Epithelial cell of prostate (primary cell): Measurements from ENCODE around the gene RACK1.
A peak's percentile ranks its signal among the peaks of the same experiment; 100 is the strongest.

Source experiments
- DNase-seq: peaks from one replicate; pipeline ENCODE4 v3.0.0-alpha.2; 2011; ENCODE audit warnings: low read depth, low spot score
- H3K27ac ChIP-seq: fragments of 450-650 bp; 2 replicates; pipeline ENCODE4 v1.5.1; 2017; ENCODE audit warnings: mild to moderate bottlenecking

The RACK1 gene

GRCh38 chr5:181259974-181260719 is 16.4 kb upstream of the RACK1 start:
- DNase-seq, result no peak
- peak overlapping the region; percentile 88 for H3K27ac ChIP-seq

DNA sequence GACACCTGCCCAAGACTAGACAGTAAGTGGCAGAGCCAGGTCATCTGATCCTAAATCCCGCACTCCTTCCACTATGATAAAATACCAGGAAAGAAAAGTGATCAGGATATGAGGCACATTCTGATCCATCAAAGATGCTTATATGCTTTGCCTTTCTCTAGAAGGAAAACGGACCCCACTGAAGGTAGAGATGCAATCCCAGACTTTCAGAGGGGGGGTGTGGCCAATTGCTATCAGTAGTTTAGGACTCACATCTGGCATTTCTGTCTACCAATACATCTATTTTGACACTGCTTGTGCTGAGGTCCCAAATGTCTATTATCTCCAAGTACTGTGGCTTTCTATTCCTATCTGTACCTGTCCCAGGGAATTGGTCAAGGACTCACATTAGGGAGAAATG is 15.6 kb upstream of the RACK1 start:
- peak overlapping the region; percentile 88 for H3K27ac ChIP-seq
- no peak for DNase-seq

GRCh38 chr5:181258576-181258975 is 14.9 kb upstream of the RACK1 start:
- no peak overlapping the region for H3K27ac ChIP-seq
- DNase-seq, result no peak

DNA sequence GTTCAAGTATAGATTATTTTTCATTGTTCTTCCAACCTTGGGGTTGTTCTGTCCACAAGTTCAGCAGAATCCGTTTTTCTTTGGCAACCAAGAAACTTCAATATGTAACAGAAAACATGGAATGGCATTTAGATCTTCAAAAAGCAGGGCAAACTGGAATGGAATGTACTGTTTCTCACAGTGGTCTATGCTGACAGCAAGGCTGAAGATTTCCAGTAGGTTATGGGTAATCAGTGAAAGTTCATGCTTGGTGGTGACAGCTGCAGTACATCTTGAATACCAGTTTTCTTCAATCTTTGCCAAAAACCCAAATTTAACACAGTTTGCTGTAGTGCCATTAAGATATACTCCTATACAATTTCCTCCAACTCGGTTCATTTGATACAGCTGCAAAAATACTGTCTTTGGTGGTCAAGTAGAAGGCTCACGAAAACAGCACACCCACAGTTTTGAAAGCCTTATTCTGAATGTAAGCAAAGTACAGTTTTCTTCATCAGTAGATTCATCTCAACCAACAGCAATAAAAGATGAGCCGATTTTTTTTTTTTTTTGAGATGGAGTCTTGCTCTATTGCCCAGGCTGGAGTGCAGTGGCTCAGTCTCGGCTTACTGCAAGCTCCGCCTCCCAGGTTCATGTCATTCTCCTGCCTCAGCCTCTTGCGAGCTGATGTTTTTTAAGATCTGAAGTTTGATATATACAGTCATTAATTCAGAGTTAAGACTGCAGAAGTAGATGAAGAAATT is 12.3 kb upstream of the RACK1 start:
- DNase-seq, result no peak
- no peak overlapping the region for H3K27ac ChIP-seq

DNA sequence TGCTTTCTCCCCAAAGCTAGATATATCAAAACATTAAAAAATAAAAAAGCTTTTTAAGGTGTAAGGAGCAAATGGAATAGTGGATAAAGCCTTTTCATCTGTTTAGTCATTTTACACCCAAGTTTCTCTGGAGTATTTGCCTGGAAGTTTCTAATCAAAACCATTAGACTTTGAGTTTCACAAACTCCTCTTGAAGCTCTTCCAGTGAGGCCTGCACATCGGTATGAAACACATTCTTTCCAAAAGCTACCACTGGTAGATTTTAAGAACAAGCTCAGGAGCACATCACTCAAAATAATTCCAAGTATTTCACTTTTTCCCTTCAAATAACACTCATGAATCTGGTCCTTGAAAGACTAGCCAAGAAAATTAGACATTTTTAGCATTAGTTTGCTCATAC is 11.6 kb upstream of the RACK1 start:
- no peak for DNase-seq
- no peak overlapping the region for H3K27ac ChIP-seq

DNA sequence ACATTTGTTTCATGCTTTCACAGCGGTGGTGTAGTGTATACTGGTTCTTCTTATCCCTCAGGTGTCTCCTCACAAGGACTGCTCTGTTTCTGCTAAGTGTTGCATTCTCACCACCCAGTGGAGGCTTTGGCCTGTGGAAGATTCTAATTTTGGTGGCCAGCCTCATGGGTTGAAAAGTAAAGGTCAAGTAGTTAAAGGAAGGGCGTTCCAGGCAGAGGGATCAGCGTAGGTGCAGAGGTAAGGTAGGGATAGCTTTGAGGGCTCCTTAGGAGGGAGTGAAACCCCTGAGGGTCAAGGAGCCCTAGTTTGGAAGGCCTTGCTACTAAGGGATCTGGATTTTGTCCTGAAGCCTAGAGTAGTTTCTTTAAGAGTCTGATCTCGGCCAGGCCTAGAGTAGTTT is 4.6 kb upstream of the RACK1 start:
- peak overlapping the region; percentile 99 for H3K27ac ChIP-seq
- DNase-seq, result no peak

DNA sequence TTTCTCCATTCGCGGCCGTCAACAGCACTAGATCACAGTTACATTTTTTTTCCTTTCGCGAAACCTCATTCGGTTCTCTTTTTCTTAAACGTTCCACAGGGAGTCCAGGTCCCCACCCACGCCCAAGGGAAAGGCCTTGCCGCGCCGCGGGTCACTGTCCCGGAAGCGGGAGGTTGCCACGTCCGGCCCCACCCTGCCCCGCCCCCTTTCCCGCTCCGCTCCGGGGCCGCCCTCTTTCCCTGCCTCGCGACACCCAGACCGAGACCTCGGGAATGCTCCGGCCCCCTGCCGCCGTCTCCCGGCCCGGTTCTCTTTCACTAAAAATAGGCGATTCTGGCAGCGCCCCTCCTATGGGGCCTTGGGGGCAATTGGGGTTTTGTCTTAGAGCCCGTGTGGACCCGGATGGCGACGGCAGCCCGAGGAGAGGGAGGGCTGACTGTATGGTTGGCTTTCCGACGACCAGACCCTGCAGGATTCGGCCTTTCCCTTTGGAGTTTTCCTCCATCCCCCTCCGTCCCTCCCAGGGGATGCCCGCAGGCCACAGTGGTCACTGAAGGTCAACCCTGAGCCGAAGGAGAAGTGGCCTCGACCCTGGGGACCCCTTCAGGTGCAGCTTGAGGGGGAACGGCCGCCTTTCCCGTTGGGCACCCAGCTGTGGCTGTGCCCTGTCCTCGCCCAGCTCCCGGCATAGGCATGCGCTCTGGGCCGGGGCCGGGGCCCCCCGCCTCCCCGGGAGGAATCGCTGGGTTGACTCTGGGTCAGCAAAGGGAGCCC is 2.8 kb upstream of the RACK1 start:
- DNase-seq, result no peak
- peak overlapping the region; percentile 99 for H3K27ac ChIP-seq

DNA sequence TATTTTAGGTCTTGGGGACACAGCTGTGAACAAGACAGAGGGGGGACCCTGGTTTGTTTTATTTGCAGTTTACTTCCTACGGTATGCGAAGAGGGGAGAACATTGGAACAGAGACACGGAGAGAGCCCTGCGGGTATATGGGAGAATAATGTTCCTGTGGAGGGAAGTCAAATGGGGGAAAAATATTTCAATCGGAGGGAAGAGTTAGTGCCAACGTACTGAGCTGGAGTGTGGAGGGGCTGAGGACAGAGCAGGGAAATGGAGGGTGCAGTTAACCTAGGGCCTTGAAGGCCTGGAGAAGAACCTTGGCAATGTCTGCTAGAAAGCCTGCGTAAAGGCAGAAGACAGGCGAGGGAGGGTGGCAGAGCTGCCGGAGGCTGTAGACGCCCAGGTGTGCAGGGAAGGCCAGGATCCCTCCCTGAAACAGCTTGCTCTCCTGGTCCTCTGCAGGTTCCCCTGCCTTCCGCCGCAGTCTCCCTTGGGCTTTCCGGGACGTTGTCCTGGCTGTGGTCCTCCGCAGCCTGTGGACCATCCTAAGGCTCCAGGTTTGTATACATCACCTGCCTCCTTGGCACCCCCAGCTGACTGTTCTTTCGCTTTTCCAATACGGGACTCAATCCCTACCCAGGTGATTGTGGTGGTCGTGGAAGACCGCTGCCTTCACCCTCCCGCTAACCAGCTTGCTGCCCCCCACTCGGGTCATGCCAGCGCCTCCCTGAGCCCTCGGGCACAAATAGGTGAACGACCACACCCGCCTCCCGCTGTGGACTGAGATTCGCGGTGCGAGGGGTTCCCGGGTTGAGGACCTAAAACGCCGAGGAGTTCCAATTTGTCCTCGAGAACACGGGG is 1.9 kb upstream of the RACK1 start:
- peak overlapping the region; percentile 99 for H3K27ac ChIP-seq
- DNase-seq, result no peak

DNA sequence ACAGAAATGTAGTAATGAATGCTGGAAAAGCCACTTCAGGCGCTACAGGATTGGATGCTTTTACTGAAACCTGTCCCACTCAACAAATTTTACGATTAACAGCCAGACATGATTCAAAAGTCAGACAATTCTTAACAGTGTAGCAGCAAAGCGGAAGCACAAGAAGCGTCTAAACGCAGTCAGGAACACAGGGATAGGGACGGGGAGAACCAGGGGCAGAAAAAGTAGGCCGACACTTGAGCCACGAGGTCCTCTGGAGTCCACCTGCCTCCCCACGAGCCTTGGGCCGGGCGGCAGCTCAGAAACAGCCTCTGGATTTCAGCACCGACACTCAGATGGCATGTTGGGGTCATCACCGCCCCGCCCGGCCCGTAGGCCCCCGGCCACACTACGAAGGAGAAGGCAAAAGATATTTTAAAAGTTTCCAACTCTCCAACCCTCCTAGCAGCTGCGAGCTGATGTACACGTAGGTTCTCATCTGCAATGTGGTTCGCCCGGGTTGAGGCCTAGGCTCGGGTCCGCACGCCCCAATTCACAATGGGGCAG is 615 bp downstream of the RACK1 start:
- no peak for DNase-seq
- peak overlapping the region; percentile 99 for H3K27ac ChIP-seq

GRCh38 chr5:181242031-181242451 is 1.7 kb downstream of the RACK1 start:
- DNase-seq, result no peak
- H3K27ac ChIP-seq, result peak overlapping the region; percentile 99

DNA sequence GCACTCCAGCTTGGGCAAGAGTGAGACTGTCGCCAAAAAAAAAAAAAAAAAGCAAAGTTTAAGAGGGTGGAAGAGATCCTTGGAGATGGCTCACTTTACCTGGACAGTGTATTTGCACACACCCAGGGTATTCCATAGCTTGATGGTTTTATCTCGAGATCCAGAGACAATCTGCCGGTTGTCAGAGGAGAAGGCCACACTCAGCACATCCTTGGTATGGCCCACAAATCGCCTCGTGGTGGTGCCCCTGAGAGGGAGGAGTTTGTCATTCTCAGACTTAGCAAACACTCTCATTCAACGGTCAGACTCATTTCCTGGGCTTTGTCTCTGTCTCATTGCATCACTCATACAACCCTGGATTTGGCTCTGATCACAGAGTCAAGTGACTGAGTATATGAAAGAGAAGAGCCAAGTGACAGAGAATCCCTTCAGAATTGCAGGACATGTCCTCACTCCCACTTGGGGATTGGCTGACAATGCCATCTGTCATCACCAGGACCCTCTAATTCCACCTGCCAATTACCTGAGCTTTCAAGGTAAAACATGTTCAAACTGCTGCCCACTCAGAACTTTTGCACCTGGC is 2.2 kb downstream of the RACK1 start:
- peak overlapping the region; percentile 99 for H3K27ac ChIP-seq
- peak; percentile 68 for DNase-seq

- H3K27ac ChIP-seq, result peak overlapping the region; percentile 99
- DNase-seq, result no peak
Measured at GRCh38 chr5:181239062-181239663, 4.5 kb downstream of the RACK1 start.

DNA sequence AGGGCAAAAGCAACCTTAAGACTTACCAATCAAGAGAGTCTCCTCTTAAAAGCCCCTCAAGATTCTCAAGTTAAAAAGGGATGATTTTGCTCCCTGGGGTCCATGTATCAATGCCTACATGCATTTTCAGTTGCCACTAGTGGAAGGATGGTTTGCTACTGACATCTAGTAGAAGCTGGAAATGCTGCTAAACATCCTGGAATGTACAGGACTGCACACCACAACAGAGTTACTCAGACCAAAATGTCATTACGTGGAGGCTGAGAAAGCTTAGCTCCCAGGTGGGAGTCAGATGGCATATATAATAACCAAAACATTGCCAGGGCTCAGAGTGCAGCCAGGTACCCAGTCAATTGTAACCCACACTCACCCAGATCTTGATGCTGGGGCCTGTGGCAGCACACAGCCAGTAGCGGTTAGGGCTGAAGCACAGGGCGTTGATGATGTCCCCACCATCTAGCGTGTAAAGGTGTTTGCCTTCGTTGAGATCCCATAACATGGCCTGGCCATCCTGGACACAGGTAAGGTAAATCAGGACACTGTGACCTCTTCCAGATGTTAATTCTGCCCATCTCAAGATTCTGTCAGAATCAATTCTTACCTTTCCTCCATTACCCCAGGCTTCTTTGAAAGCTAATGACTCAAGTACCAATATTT is 5.8 kb downstream of the RACK1 start:
- H3K27ac ChIP-seq, result peak overlapping the region; percentile 99
- no peak for DNase-seq

DNA sequence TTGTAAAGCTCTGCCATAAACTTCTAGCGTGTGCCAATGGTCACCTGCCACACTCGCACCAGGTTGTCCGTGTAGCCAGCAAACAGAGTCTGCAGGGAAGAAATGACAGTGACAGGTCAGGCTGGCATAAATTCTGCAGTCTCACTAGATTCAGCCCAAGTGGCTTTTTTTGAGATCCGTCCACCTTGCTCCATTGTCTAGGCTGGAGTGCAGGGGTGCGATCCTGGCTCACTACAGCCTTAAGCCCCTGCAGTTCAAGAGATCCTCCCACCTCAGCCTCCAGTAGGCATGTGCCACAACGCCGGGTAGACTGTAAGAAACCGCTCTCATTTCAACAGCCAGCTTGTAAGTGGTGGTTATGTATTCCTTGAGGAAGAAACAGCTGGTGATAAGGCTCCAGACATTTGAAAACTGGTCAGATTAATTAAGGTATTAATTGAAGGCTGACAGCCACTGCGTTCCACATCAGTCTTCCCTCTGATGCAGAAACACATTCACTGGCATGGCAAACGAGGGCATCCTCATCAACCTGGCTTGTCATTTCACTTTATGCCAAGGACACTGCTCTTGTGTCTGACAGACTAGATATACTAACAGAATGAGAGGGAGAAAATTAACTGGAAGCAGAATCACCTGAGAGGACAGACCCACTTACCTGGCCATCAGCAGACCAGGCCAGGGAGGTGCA is 6.6 kb downstream of the RACK1 start:
- peak overlapping the region; percentile 99 for H3K27ac ChIP-seq
- DNase-seq, result no peak

DNA sequence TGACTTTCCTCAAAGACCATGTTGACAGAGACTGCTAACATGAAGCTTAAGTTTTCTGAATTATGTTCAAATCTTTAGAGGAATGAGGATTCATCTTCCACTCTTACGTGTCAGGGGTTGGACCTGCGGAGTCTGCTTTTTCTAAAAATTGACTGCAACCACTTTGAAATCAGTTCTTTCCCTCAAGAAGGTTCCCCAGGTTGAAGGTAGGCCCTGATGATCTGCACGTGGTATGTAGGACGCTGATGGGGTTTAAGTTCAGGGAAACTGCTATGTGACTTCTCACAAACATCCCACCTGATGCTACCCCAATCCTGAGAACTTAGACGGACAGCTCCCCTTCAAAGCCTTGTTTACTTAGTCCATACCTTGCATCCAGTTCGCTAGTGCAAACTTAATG is 7.2 kb downstream of the RACK1 start:
- peak overlapping the region; percentile 45 for H3K27ac ChIP-seq
- no peak for DNase-seq

GRCh38 chr5:181235689-181236366 is 7.9 kb downstream of the RACK1 start:
- DNase-seq, result no peak
- H3K27ac ChIP-seq, result peak overlapping the region; percentile 45

DNA sequence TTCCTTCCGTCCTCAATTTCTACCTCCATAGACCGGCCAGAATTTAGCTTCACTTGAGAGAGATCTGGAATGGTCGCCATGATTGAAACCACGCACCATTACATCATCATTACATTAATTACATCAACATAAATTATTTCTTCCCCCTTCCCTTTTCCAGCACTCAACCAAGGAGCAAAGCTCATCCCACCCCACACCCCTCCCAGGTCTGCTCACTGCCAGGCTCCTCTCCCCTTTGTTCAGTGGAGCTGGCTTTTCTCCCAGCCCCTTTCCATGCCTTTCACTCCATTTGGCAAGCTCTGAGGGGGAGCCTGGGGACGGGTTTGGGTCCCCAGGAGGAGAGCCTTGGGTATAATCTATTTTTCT is 8.4 kb downstream of the RACK1 start:
- H3K27ac ChIP-seq, result peak overlapping the region; percentile 45

More for the DNA sequence above, 8.4 kb downstream of the RACK1 start:
- no peak for DNase-seq
